NCI-H2107 (cell line): ENCODE measurements around the gene TKFC.
A peak's percentile ranks its signal among the peaks of the same experiment; 100 is the strongest.

Source experiments
- DNase-seq: peaks from one replicate; lab custom pipeline; 2025; lab: John Stamatoyannopoulos, UW

The TKFC gene

DNA sequence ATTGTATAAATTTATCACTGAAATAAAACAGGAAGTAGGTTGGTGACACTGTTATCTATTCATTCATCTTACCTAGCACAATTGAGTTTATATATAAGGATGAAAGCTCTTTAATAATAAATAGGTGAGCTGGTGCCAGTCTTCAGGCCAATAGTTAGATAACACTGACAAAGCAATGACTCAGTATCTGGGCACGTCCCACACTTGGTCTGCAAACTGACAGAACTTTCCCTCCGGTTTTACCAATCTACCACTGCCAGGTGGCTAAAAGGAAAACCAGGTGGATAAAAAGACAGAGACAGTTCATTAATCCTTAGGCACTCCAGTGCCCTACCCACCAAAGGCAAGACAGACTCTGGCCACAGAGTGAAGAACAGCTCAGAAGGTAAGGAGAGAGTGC, 17.8 kb upstream of the TKFC start:
- DNase-seq: no peak

DNA sequence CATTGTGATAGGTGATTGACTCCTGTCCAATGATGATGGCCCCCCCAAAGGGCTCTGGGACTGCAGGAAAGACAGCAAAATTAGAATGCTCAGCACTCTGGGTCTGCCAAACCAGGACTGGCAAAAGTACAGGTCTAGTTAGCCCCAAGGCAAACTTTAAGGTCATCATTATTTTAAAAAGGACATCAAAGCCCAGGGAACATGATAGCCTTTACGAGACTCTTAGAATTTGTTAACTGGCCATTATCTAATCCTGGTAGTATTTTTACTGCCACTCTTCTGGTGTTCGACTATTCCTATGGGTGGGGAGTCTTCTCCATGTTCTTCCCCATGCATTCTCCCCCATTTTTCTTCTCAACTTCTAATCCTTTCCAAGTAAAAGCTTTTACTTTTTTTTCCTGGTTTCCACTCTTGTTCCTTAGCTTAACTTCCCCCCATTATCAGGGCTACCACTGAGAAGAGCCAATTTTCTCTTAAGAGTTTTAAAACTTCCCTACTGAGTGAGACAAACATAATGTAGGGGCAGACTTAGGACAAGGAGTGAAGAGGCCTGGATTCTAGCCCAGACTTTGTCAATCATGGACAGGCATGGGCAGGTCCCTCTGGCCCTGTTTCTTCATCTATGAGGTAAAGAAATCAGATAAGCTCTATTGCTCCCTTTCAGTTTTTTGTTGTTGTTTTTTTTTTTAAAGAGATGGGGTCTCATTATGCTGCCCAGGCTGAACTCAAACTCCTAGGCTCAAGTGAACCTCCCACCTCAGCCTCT, 7.2 kb upstream of the TKFC start:
- DNase-seq: no peak

DNA sequence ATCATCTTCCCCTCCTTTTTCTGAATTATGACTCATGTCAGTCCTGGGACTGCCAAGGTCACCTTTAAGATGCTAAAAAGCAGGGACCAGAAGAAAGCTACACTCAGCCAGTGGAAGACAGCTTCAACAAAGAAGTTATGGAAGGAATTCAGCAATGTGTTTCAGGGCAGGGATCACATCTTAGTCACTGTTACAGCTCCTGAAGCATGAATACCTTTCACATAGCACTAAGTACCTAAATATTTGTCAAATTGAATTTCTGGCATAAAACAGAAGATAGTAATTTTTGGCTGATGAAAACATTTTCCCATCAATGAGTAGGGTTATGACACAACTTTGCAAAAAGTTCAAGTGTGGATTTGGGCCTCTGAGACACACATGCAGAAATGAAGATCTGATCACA, 5.4 kb upstream of the TKFC start:
- DNase-seq: no peak

DNA sequence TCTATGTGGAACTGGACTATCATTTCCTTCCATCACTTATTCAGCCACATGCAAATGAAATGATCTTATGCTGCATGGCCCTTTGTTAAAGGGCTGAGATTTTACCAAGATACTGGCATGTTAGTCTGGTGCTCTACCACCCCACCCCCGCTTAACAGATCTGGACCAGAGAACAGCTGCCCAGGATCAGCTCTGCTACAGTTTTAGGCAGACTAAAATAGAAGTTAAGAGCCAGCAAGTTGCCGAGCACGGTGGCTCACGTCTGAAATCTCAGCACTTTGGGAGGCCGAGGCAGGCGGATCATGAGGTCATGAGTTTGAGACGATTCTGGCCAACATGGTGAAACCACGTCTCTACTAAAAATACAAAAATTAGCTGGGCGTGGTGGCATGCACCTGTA, 4.7 kb upstream of the TKFC start:
- no peak for DNase-seq

DNA sequence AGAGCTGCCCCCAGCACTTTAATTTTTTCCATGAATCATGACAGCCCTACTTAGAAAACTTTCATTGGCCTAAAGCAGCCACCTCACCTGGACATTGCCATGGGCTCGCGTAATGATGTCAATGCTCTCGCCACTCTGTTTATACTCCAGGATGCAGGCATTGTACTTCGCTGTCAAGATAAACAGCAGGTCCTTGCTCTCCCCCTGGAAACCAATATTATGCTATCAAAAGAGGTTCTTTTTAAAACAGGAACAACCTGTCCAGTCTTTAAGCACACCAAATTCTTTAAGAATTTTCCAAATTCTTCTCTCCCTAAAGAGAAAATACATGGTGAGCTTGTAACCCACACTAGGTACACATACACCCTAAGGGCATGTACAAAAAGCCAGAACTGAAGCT, 3.2 kb upstream of the TKFC start:
- DNase-seq: no peak

DNA sequence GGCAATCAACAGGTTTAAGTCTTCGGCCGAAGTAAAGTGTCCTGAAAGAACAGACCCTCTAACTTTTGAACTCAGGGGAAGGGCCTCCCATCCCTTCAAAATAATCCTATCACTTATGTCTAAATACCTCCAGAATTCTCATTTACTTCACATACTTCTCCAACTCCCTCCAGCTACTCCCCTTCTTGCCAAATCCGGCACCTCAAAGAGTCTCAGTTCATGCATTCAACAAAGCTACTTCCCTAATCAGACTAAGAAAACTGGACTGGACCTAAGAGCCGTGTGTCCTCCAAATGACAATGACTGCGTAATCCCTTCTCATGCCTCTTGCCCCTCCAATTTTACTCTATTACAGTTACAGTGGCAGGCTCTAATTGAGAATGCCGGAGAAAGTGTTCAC, 1.4 kb upstream of the TKFC start:
- no peak for DNase-seq

DNA sequence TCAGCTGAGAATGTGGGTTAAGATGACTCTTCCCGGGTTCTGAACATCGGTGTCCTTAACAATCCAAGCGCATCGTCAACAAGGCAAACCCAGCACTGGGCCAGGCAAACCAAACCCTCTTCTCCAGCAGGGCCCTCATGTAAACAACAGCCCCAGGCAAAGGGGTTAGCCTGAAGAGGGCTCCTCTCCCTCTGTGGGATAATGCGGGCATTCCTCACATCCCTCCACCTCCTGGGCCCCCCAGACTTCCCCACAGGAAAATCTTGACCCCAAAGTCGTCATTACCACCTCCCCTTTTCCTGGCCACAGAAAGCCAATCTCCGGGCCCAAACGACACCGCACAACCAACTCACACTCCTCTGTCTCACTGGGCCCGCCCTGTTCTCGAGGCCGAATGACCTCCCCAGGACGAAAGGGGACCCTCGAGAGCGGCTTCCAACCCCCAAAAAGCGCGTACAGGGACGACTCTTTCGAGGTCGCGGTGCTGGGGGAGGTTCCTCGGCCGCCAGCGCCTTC, 689 bp upstream of the TKFC start:
- no peak for DNase-seq

DNA sequence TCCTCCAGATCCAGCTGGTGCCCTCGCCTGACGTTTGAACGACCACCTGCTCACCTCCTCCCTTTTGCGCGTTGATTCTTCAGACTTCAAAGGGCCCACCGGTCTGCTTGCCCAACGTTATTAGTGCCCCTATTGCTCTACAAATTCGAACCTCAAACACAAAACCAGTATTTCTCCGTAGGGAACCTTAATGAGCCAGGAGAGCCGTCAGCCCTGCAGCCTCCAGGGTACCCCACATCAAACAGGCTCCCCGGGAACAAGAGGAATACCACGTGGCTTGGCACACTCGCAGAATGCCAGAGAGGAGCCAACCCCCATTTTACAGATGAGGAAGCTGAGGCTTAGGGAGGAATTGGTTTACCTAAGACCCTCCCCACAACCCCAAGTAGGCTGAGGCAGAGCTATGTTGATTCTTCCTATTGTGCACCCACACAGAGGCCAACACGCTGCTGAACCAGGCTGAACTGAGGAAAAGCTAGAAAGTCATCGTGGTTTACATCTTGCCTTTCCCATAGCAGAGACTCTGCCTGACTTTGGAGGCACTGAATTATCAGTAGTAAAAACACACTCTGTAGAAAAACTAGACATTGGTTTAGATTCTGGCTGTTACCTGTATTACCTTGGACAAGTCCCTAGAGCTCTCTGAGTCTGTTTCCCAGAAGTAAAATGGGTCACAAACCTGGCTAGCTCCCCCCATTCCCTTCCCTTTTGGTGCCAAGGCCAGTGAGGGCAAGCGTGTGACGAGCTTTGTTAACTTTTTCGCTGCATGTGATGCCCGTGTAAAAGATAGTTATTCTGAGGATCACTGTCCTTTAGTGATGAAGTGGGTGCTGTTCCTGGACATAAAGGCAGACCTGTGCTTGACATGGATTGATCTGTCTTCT, 764 bp downstream of the TKFC start:
- no peak for DNase-seq

DNA sequence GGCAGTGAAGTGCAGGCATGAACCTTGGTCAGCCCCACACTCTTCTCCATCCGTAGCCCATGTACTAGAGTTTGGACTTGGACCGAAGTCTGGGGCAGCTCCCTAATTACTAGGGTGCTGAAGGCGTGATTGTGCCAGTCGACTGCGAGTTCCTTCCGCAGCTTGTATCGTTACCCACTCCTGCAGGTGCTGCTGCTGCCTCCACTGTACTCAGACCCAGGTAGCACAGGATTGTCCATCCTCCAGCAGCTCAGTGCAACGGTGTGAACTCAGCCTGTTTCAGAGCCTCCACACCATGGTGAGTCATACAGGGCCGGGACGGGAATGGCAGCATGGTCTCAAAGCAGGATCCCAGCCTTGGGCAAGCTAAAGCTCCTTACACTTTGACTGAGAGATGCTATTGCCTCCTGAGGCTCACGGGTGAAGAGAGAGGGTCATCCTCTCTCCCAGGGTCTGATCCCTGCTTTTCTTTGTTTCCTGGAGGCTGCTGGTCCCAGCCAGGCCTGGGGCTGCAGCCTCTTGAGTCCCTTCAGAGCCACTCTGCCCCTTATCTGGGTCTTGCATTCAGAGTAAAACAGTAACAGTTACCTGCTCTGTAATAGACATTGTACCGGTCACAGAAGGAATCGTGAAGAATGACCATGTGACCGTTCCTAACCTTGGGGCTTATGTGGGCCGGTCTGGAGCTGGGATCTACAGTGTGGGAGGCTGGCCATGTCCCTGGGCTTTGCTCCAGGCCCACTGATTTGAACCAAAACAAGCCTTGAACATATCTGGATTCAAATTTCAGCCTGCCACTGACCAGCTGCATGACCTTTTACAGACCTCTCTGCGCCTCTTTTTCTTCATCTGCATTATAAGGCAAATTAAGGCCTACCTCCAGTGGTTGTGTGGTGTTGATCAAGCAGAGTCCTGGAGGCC, 1.7 kb downstream of the TKFC start:
- no peak for DNase-seq

DNA sequence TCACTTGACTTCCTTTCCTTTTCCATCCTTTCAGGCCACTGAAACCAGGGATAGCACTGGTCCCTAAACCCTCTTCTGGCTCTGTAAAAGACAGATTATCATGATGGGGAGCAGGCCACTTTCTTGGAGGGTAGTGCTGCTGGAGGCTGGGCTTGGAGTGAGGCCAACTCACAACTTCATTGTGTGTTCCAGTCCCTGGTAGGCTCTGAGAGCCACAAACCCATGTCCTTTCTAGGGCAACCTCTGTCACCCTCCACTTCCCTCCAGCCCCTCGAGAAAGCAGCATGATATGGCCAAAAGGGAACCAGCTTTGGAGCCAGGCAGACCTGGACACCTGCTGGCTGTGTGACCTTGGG, 2.3 kb downstream of the TKFC start:
- DNase-seq: no peak

DNA sequence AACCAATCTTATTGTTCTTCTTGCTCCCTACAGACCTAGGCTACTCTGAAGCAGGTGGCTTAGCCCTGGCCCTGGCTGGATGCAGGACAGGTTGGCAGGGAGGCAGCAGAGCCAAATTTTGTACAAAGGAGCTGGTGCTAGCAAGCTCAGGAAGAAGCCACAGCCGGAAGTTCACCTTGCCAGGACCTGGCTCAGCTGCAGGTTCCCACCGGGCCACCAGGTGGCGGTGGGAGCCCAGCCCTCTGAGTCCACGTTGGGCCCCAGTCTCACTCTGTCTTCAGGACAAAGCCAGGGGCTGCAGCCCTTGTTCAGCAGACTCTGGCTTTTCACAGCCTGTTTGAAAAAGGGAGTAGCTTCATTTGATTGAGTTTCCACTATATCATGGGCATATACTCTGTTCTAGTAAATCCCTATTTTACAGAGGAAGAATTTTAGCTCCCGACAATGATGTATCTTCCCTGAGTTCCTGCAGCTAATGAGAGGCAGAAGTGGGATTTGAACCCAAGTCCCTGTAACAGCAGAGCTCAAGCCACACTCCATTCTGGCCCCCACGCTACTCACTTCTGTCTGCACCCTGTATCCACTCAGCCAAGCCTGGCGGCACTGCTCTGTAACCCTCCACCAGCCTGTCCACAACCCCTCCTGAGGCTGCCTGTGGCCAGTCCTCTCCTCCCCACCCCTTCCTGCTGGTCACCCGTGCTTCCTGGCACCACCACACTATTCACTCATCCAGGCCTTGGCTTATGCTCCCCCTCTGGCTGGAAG, 3.3 kb downstream of the TKFC start:
- peak; percentile 81 for DNase-seq

DNA sequence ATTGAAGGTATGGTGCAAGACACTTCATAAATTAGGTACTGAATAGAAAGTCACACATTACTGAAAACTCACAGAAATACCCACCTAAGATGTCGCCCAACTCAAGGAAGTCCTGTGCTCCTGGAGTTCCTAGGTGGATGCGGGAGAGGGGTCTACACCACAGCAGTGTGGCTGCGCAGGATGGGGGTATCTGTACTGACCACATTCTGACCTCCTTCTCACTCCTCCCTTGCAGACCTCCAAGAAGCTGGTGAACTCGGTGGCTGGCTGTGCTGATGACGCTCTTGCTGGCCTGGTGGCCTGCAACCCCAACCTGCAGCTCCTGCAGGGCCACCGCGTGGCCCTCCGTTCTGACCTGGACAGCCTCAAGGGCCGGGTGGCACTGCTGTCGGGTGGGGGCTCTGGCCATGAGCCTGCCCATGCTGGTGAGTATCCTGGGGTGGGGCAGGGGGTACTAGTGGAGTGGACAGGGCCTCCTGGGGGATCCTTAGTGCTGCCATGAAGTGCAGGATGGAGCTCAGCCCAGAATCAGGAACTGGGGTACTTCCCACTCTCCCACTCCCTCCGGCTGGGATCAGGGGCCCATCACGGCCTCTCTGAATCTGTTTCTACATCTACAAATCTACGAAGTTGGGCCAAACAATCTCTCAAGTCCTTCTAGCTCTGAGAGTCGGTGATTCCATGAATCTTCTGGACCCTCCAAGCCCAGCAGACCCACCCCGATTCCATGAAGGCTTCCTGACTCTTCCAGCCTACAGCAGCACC, 4.9 kb downstream of the TKFC start:
- DNase-seq: no peak

DNA sequence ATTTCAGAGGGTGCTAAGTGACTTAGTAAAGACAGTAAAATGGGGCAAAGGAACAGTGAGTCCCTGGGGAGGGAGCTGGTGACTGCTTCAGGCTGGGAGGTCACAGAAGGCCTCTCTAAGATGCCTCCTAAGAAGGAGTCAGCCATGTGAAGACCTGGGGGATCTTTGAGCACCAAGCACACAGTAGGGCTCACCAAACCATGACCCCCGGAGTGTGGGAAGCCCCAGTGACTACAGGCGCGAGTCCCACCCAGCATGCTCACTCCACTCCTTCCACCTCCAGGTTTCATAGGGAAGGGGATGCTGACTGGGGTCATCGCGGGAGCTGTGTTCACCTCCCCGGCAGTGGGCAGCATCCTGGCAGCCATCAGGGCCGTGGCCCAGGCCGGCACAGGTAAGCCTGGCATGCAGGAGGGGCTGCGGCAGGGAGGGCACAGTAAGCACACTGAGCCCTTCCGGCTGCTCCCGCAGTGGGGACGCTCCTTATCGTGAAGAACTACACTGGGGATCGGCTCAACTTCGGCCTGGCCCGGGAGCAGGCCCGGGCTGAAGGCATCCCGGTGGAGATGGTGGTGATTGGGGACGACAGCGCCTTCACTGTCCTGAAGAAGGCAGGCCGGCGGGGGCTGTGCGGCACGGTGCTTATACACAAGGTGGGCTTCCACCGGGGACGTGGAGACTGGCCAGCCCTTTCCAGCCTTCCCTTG, 5.9 kb downstream of the TKFC start:
- no peak for DNase-seq

DNA sequence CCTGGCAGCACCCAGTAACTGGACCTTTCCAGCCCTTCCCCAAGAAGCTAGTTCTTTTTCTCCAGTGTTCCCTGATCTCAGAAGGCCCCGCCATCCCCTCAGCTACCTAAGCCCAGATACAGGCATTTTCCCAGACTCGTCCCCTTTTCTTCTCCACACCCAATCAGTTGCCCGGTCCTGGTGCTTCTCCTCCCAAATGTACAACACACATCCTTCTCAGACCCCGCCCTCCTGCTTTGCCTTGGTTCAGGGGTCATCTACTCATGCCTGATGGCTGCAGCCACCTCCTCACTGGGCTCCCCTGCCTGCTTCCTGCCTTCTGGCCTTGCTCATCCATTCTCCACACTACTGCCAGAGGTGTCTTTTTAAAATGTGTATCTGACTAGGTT, 6.5 kb downstream of the TKFC start:
- DNase-seq: no peak

DNA sequence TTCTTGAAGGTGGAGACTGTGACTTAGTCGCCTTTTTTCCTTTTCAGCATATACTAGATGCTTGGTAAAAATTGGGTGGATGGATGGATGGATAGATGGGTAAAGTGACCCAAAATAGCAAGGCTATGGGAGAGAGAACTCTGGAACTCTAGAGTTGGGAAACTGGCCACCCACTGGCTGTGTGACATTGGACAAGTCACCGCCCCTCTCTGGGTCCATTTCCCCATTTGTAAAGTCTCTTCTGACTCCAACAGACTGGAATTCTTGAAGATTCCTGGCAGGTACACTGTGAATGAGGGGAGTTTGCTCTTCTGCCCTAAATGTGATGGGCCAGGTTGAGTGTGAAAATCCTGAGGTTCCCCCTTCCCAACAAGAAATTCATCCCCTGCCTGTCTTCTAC, 8.0 kb downstream of the TKFC start:
- no peak for DNase-seq

DNA sequence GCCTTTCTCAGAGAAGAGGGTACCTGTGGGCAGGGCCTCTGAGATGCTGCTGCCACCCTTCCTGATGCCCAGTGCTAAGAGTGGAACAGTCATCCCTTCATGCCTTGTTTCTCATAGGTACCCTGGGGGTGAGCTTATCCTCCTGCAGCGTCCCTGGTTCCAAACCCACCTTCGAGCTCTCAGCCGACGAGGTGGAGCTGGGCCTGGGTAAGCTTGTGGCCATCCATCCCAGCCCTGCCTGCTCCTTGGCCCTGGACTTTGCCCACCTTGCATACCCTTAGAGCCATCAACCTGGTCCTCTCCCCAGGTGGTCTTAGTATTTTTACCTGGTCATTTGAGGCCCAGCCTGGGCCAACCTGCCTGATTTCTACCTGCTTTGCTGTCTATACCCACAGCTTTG, 8.7 kb downstream of the TKFC start:
- no peak for DNase-seq

DNA sequence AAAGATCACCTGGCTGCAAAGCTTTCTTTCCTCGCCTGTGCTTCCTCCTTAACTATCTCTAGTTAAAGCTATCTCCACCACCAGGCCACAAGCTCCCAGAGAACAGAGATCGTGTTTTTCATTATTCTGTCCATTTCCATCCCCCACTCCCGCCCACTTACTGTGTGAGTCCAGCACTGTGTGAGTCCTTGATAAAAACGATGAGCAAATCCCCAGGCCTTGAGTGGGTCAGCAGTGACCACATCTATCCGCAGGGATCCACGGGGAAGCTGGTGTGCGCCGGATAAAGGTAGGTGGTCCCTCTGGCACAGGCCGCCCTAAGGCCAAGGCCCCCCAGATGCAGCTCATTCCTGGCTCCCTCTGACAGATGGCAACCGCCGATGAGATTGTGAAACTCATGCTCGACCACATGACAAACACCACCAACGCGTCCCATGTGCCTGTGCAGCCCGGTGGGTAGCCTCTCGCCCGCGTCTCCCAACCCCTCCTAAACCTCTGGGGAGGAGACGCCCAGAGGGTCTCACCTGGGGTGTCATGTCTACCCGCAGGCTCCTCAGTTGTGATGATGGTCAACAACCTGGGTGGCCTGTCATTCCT, 9.3 kb downstream of the TKFC start:
- no peak for DNase-seq

DNA sequence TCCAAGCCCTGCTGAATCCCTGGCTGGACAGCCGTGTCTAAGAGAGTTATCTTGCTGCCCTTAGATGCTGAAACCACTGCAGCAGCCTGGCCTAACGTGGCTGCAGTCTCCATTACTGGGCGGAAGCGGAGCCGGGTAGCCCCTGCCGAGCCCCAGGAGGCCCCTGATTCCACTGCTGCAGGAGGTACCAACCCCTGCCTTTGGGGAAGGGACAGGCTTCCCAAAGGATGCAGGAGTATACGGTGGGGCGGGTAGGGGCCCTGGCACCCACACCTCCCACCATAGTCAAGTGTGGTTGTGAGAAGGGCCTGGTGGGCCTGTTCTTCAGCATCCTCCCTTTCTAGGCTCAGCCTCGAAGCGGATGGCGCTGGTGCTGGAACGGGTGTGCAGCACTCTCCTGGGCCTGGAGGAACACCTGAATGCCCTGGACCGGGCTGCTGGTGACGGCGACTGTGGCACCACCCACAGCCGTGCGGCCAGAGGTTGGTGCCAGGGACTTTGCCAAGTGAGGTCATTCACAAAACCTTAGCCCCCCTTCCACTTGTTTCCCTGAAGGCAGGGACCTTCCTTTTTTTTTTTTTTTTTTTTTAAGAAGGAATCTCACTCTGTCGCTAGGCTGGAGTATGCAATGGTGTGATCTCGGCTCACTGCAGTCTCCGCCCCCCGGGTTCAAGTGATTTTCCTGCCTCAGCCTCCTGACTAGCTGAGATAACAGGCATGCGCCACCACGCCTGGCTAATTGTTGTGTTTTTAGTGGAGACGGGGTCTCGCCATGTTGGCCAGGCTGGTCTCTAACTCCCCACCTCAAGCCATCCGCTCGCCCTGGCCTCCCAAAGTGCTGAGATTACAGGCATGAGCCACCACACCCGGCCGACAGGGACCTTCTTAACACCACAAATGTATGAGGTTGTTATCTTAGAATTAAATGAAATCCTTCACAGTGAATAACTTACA, 11.0 kb downstream of the TKFC start:
- DNase-seq: no peak
